Measurements from ENCODE around the gene FAM156A.
"Not testable (repeated sequence)": the region's sequence is repeated elsewhere in the genome, so short reads cannot be mapped to it uniquely, and the experiment has no call there.

Gene FAM156A

GRCh38 chrX:52966993-52967738 lies 8.8 kb upstream of the FAM156A start:
- DNase-seq (ENCODE audit: low read depth) = not testable (repeated sequence)

- DNase-seq (ENCODE audit: low read depth) = not testable (repeated sequence)
Measured at GRCh38 chrX:52958961-52959360, 643 bp upstream of the FAM156A start.

- DNase-seq (ENCODE audit: low read depth) = not testable (repeated sequence)
Measured at GRCh38 chrX:52949884-52950283, 8.4 kb downstream of the FAM156A start.

- DNase-seq (ENCODE audit: low read depth) = not testable (repeated sequence)
Measured at GRCh38 chrX:52949325-52949724, 9.0 kb downstream of the FAM156A start.

GRCh38 chrX:52948265-52948664 lies 10.1 kb downstream of the FAM156A start:
- DNase-seq (ENCODE audit: low read depth) = not testable (repeated sequence)

- DNase-seq (ENCODE audit: low read depth) = not testable (repeated sequence)
Measured at GRCh38 chrX:52947501-52947900, 10.8 kb downstream of the FAM156A start.

- not testable (repeated sequence) for DNase-seq (ENCODE audit: low read depth)
Measured at GRCh38 chrX:52945838-52946494, 12.4 kb downstream of the FAM156A start.

- DNase-seq (ENCODE audit: low read depth) = not testable (repeated sequence)
Measured at GRCh38 chrX:52941728-52942127, 16.6 kb downstream of the FAM156A start.

GRCh38 chrX:52940704-52941103 lies 17.6 kb downstream of the FAM156A start:
- not testable (repeated sequence) for DNase-seq (ENCODE audit: low read depth)

- DNase-seq (ENCODE audit: low read depth) = not testable (repeated sequence)
Measured at GRCh38 chrX:52935470-52935784, 22.9 kb downstream of the FAM156A start.

GRCh38 chrX:52934704-52935469 lies 23.4 kb downstream of the FAM156A start:
- DNase-seq (ENCODE audit: low read depth) = no peak

GRCh38 chrX:52933976-52934703 lies 24.2 kb downstream of the FAM156A start:
- no peak for DNase-seq (ENCODE audit: low read depth)

GRCh38 chrX:52933213-52933612 lies 25.1 kb downstream of the FAM156A start:
- DNase-seq (ENCODE audit: low read depth) = no peak

GRCh38 chrX:52930214-52930613 lies 28.1 kb downstream of the FAM156A start:
- DNase-seq (ENCODE audit: low read depth) = not testable (repeated sequence)

GRCh38 chrX:52923781-52924241 lies 34.5 kb downstream of the FAM156A start:
- DNase-seq (ENCODE audit: low read depth) = no peak

GRCh38 chrX:52914704-52915103 lies 43.6 kb downstream of the FAM156A start:
- not testable (repeated sequence) for DNase-seq (ENCODE audit: low read depth)

GRCh38 chrX:52913681-52914080 lies 44.6 kb downstream of the FAM156A start:
- not testable (repeated sequence) for DNase-seq (ENCODE audit: low read depth)

- not testable (repeated sequence) for DNase-seq (ENCODE audit: low read depth)
Measured at GRCh38 chrX:52909313-52909969, 48.9 kb downstream of the FAM156A start.

GRCh38 chrX:52907900-52908299 lies 50.4 kb downstream of the FAM156A start:
- not testable (repeated sequence) for DNase-seq (ENCODE audit: low read depth)

GRCh38 chrX:52907137-52907536 lies 51.2 kb downstream of the FAM156A start:
- not testable (repeated sequence) for DNase-seq (ENCODE audit: low read depth)

GRCh38 chrX:52906072-52906471 lies 52.2 kb downstream of the FAM156A start:
- DNase-seq (ENCODE audit: low read depth) = not testable (repeated sequence)
